ENCODE results near the gene PIK3R5.

The PIK3R5 gene

GRCh38 chr17:9006175-9006767 lies 40.8 kb upstream of the PIK3R5 start:
- Histone ChIP-seq H3K27ac (ENCODE audit: low read depth, low read length) (no peak overlapping the region), H2BK5ac (ENCODE audit: low read length) (no peak overlapping the region), H3K56ac (ENCODE audit: low read length) (no peak overlapping the region), H3K36me3 (ENCODE audit: control insufficient read depth, insufficient read depth, low read length) (no peaks in the 10 kb centered on the region), H3K79me1 (ENCODE audit: low read length) (no peaks in the 10 kb centered on the region), H4K8ac (ENCODE audit: low read depth, low read length) (no peak overlapping the region), H3K27me3 (ENCODE audit: insufficient read depth, low read length, poor library complexity) (peaks cover 41% of the 10 kb centered on the region), H4K5ac (ENCODE audit: low read length) (no peak overlapping the region), H3K4me2 (ENCODE audit: low read length) (no peak overlapping the region), H3K79me2 (ENCODE audit: control insufficient read depth, insufficient read depth, low read length) (no peaks in the 10 kb centered on the region), H3K4ac (ENCODE audit: low read depth, low read length) (no peak overlapping the region), H2BK15ac (replicated peaks; ENCODE audit: low read depth) (no peak overlapping the region), H3K9ac (ENCODE audit: low read length) (no peak overlapping the region), H3K4me1 (ENCODE audit: control insufficient read depth, low read depth, low read length) (peaks cover 2% of the 10 kb centered on the region), H2BK120ac (ENCODE audit: low read depth, low read length) (no peak overlapping the region), H3K23ac (ENCODE audit: low read length) (no peak overlapping the region), H3K4me3 (ENCODE audit: low read length) (no peak overlapping the region), H3K18ac (ENCODE audit: low read length) (no peak overlapping the region), H2AK5ac (ENCODE audit: low read length) (no peak overlapping the region)
- WGBS (ENCODE audit: extremely low coverage, insufficient coverage, low lambda C conversion rate): no CpG with 5 or more reads among the region's 7 CpGs
- DNase-seq: no peak

GRCh38 chr17:9004961-9005285 lies 39.4 kb upstream of the PIK3R5 start:
- H3K9ac ChIP-seq (ENCODE audit: low read length): no peak overlapping the region
- no peaks in the 10 kb centered on the region for H3K36me3 ChIP-seq (ENCODE audit: control insufficient read depth, insufficient read depth, low read length)
- peaks cover 40% of the 10 kb centered on the region for H3K27me3 ChIP-seq (ENCODE audit: insufficient read depth, low read length, poor library complexity)
- no peak overlapping the region for H3K18ac ChIP-seq (ENCODE audit: low read length)
- WGBS (ENCODE audit: extremely low coverage, insufficient coverage, low lambda C conversion rate): no CpG with 5 or more reads among the region's 6 CpGs
- H3K4me2 ChIP-seq (ENCODE audit: low read length): no peak overlapping the region
- H2BK15ac ChIP-seq (replicated peaks; ENCODE audit: low read depth): no peak overlapping the region
- no peak overlapping the region for H2BK5ac ChIP-seq (ENCODE audit: low read length)
- no peak for DNase-seq
- H3K23ac ChIP-seq (ENCODE audit: low read length): no peak overlapping the region
- peak overlapping the region; percentile 70 for H3K56ac ChIP-seq (ENCODE audit: low read length)
- no peak overlapping the region for H3K4me3 ChIP-seq (ENCODE audit: low read length)
- H3K79me2 ChIP-seq (ENCODE audit: control insufficient read depth, insufficient read depth, low read length): no peaks in the 10 kb centered on the region
- no peak overlapping the region for H2AK5ac ChIP-seq (ENCODE audit: low read length)
- H3K79me1 ChIP-seq (ENCODE audit: low read length): no peaks in the 10 kb centered on the region
- no peak overlapping the region for H3K27ac ChIP-seq (ENCODE audit: low read depth, low read length)
- H2BK120ac ChIP-seq (ENCODE audit: low read depth, low read length): no peak overlapping the region
- peaks cover 2% of the 10 kb centered on the region for H3K4me1 ChIP-seq (ENCODE audit: control insufficient read depth, low read depth, low read length)
- no peak overlapping the region for H3K4ac ChIP-seq (ENCODE audit: low read depth, low read length)
- H4K5ac ChIP-seq (ENCODE audit: low read length): no peak overlapping the region
- no peak overlapping the region for H4K8ac ChIP-seq (ENCODE audit: low read depth, low read length)

GRCh38 chr17:9004132-9004960 lies 38.8 kb upstream of the PIK3R5 start:
- Histone ChIP-seq H3K23ac (ENCODE audit: low read length) (no peak overlapping the region), H3K36me3 (ENCODE audit: control insufficient read depth, insufficient read depth, low read length) (no peaks in the 10 kb centered on the region), H3K9ac (ENCODE audit: low read length) (peak overlapping the region; percentile 48), H4K5ac (ENCODE audit: low read length) (no peak overlapping the region), H3K79me2 (ENCODE audit: control insufficient read depth, insufficient read depth, low read length) (no peaks in the 10 kb centered on the region), H3K56ac (ENCODE audit: low read length) (peak overlapping the region; percentile 70), H2BK5ac (ENCODE audit: low read length) (no peak overlapping the region), H3K27me3 (ENCODE audit: insufficient read depth, low read length, poor library complexity) (peaks cover 39% of the 10 kb centered on the region), H3K4me1 (ENCODE audit: control insufficient read depth, low read depth, low read length) (peaks cover 2% of the 10 kb centered on the region), H3K27ac (ENCODE audit: low read depth, low read length) (no peak overlapping the region), H3K18ac (ENCODE audit: low read length) (peak overlapping the region; percentile 61), H3K4me2 (ENCODE audit: low read length) (peak overlapping the region; percentile 28), H3K4ac (ENCODE audit: low read depth, low read length) (no peak overlapping the region), H2BK120ac (ENCODE audit: low read depth, low read length) (no peak overlapping the region), H3K4me3 (ENCODE audit: low read length) (no peak overlapping the region), H3K79me1 (ENCODE audit: low read length) (no peaks in the 10 kb centered on the region), H2BK15ac (replicated peaks; ENCODE audit: low read depth) (no peak overlapping the region), H2AK5ac (ENCODE audit: low read length) (no peak overlapping the region), H4K8ac (ENCODE audit: low read depth, low read length) (no peak overlapping the region)
- DNase-seq: no peak
- WGBS (ENCODE audit: extremely low coverage, insufficient coverage, low lambda C conversion rate): no CpG with 5 or more reads among the region's 58 CpGs

GRCh38 chr17:9003355-9004131 lies 38.0 kb upstream of the PIK3R5 start:
- Histone ChIP-seq H3K27me3 (ENCODE audit: insufficient read depth, low read length, poor library complexity) (peaks cover 39% of the 10 kb centered on the region), H3K4ac (ENCODE audit: low read depth, low read length) (no peak overlapping the region)
- DNase-seq: peak; percentile 56

GRCh38 chr17:9002606-9003354 lies 37.3 kb upstream of the PIK3R5 start:
- Histone ChIP-seq H3K36me3 (ENCODE audit: control insufficient read depth, insufficient read depth, low read length) (no peaks in the 10 kb centered on the region), H4K5ac (ENCODE audit: low read length) (no peak overlapping the region), H3K9ac (ENCODE audit: low read length) (peak overlapping the region; percentile 24), H3K56ac (ENCODE audit: low read length) (peak overlapping the region; percentile 76), H3K79me2 (ENCODE audit: control insufficient read depth, insufficient read depth, low read length) (no peaks in the 10 kb centered on the region), H2BK120ac (ENCODE audit: low read depth, low read length) (no peak overlapping the region), H3K27me3 (ENCODE audit: insufficient read depth, low read length, poor library complexity) (peaks cover 39% of the 10 kb centered on the region), H3K23ac (ENCODE audit: low read length) (no peak overlapping the region), H4K8ac (ENCODE audit: low read depth, low read length) (no peak overlapping the region), H3K27ac (ENCODE audit: low read depth, low read length) (no peak overlapping the region), H2BK15ac (replicated peaks; ENCODE audit: low read depth) (no peak overlapping the region), H2BK5ac (ENCODE audit: low read length) (no peak overlapping the region), H2AK5ac (ENCODE audit: low read length) (no peak overlapping the region), H3K79me1 (ENCODE audit: low read length) (no peaks in the 10 kb centered on the region), H3K4ac (ENCODE audit: low read depth, low read length) (no peak overlapping the region), H3K4me2 (ENCODE audit: low read length) (peak overlapping the region; percentile 31), H3K18ac (ENCODE audit: low read length) (peak overlapping the region; percentile 25), H3K4me3 (ENCODE audit: low read length) (no peak overlapping the region), H3K4me1 (ENCODE audit: control insufficient read depth, low read depth, low read length) (peaks cover 2% of the 10 kb centered on the region)
- WGBS (ENCODE audit: extremely low coverage, insufficient coverage, low lambda C conversion rate): no CpG with 5 or more reads among the region's 69 CpGs
- DNase-seq: peak; percentile 52

More at GRCh38 chr17:9003355-9004131, 38.0 kb upstream of the PIK3R5 start:
- Histone ChIP-seq H3K56ac (ENCODE audit: low read length) (peak overlapping the region; percentile 67), H3K79me2 (ENCODE audit: control insufficient read depth, insufficient read depth, low read length) (no peaks in the 10 kb centered on the region), H3K23ac (ENCODE audit: low read length) (no peak overlapping the region), H2BK120ac (ENCODE audit: low read depth, low read length) (no peak overlapping the region), H3K9ac (ENCODE audit: low read length) (peak overlapping the region; percentile 48), H3K4me2 (ENCODE audit: low read length) (peak overlapping the region; percentile 31), H4K5ac (ENCODE audit: low read length) (no peak overlapping the region), H2BK5ac (ENCODE audit: low read length) (no peak overlapping the region), H3K4me3 (ENCODE audit: low read length) (no peak overlapping the region), H2BK15ac (replicated peaks; ENCODE audit: low read depth) (no peak overlapping the region), H3K79me1 (ENCODE audit: low read length) (no peaks in the 10 kb centered on the region), H2AK5ac (ENCODE audit: low read length) (no peak overlapping the region), H4K8ac (ENCODE audit: low read depth, low read length) (no peak overlapping the region), H3K27ac (ENCODE audit: low read depth, low read length) (no peak overlapping the region), H3K18ac (ENCODE audit: low read length) (peak overlapping the region; percentile 61), H3K4me1 (ENCODE audit: control insufficient read depth, low read depth, low read length) (peaks cover 2% of the 10 kb centered on the region), H3K36me3 (ENCODE audit: control insufficient read depth, insufficient read depth, low read length) (no peaks in the 10 kb centered on the region)
- no CpG with 5 or more reads among the region's 90 CpGs for WGBS (ENCODE audit: extremely low coverage, insufficient coverage, low lambda C conversion rate)
